Hepatocyte (in vitro differentiated cells): ENCODE results near the gene ADCY1. TPM values are rescaled to one million over a fixed set of nuclear protein-coding genes. Genes with fewer than 3 reads are reported as not detected.

Experiments used
- DNase-seq: peaks from one replicate; pipeline ENCODE4 v3.0.0-alpha.2; 2016; ENCODE audit warnings: low spot score
- H2AFZ ChIP-seq: fragments of 200-600 bp; sonication (generic); 2 replicates; pipeline ENCODE4 v1.6.0; 2016; ENCODE audit warnings: antibody characterized with exemption, mild to moderate bottlenecking
- H3K27ac ChIP-seq: fragments of 200-600 bp; sonication (generic); 2 replicates; pipeline ENCODE4 v1.5.1; 2016; ENCODE audit warnings: mild to moderate bottlenecking
- H3K27me3 ChIP-seq: fragments of 200-600 bp; sonication (generic); 2 replicates; pipeline ENCODE4 v1.6.1; 2016
- H3K36me3 ChIP-seq: fragments of 200-600 bp; sonication (generic); replicated peaks from 2 replicates; pipeline ENCODE4 v1.5.1; 2016; ENCODE audit warnings: low read depth; ENCODE audit not compliant: insufficient read depth
- H3K4me1 ChIP-seq: fragments of 200-600 bp; sonication (generic); 2 replicates; pipeline ENCODE4 v1.5.1; 2016; ENCODE audit warnings: mild to moderate bottlenecking, moderate library complexity; ENCODE audit not compliant: insufficient read depth
- H3K4me2 ChIP-seq: fragments of 200-600 bp; sonication (generic); 2 replicates; pipeline ENCODE4 v1.6.0; 2016
- H3K4me3 ChIP-seq: fragments of 200-600 bp; sonication (generic); 2 replicates; pipeline ENCODE4 v1.5.1; 2016; ENCODE audit warnings: mild to moderate bottlenecking
- H3K79me2 ChIP-seq: fragments of 200-600 bp; sonication (generic); 2 replicates; pipeline ENCODE4 v1.6.0; 2017; ENCODE audit warnings: mild to moderate bottlenecking
- H3K9me2 ChIP-seq: fragments of 200-600 bp; sonication (generic); replicated peaks from 2 replicates; pipeline ENCODE4 v1.6.0; 2017; ENCODE audit warnings: mild to moderate bottlenecking; ENCODE audit not compliant: insufficient read depth
- H3K9me3 ChIP-seq: fragments of 200-600 bp; sonication (generic); 2 replicates; pipeline ENCODE4 v1.5.1; 2016; ENCODE audit warnings: low read depth, mild to moderate bottlenecking
- H4K20me1 ChIP-seq: fragments of 200-600 bp; sonication (generic); 2 replicates; pipeline ENCODE4 v1.6.0; 2016; ENCODE audit warnings: mild to moderate bottlenecking; ENCODE audit not compliant: insufficient read depth, poor library complexity, severe bottlenecking
- EZH2 ChIP-seq: fragments of 200-600 bp; sonication (generic); IDR thresholded peaks from 2 replicates; pipeline ENCODE4 v1.6.1; 2016; ENCODE audit warnings: antibody characterized with exemption, mild to moderate bottlenecking, borderline replicate concordance
- EZH2phosphoT487 ChIP-seq: fragments of 200-600 bp; sonication (generic); IDR thresholded peaks from one replicate; pipeline ENCODE4 v1.6.1; 2018; ENCODE audit warnings: antibody characterized with exemption, mild to moderate bottlenecking, low read depth, moderate library complexity; ENCODE audit not compliant: unreplicated experiment, severe bottlenecking
- WGBS: methylation state at CpG from one replicate; pipeline ENCODE4 v1.1.6; 2016; ENCODE audit warnings: low lambda C conversion rate; ENCODE audit errors: missing lambda C conversion rate; 5-methylcytosine and 5-hydroxymethylcytosine counted together
- polyA plus RNA-seq: library from polyadenylated mRNA; unstranded; fragments of >200 nt; fragmentation: Nextera tagmentation; extraction: Ambion mirVana; gene quantifications from 2 replicates; pipeline ENCODE4 v1.2.1, GENCODE V29; 2016
- total RNA-seq: library from RNA; depleted of rRNA; stranded (reverse); fragments of >200 nt; gene quantifications from 2 replicates; pipeline ENCODE4 v1.2.3, GENCODE V29; 2014
- TF ChIP-seq, protein P1 (sequence below): fragments of 200-600 bp; sonication (generic); IDR thresholded peaks from 2 replicates; pipeline ENCODE4 v1.5.1; 2016; ENCODE audit warnings: antibody characterized with exemption, mild to moderate bottlenecking; ENCODE audit not compliant: poor library complexity

Gene ADCY1
- total and polyA plus RNA-seq, 2 experiments from 2014 or later, result 1.3 to 2.9 TPM

DNA sequence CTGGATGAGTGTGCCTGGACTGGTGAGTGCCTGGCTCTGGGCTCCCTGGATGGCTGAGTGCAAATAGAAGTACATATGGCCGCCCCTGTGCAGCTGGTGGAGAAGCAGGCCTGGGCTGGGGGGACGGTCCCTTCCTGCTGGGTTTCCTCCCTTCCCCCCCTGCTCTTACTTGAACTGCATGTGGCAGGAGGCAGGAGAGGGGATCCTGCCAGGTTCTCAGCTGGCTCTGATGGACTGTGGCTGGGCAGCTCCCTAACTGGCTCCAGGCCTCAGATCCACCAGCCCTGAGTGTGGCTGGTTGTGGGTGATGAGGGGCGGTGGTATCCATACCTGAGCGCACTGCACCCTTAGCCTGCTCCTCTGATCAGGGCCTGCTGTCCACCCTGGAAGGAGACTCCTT lies 26.9 kb downstream of the ADCY1 start:
- Histone ChIP-seq H3K4me3 (no peak overlapping the region), H2AFZ (no peak overlapping the region), H3K9me3 (no peaks in the 10 kb centered on the region), H3K27ac (no peak overlapping the region), H3K4me1 (no peaks in the 10 kb centered on the region), H3K9me2 (no peaks in the 10 kb centered on the region), H3K79me2 (no peaks in the 10 kb centered on the region), H3K27me3 (no peaks in the 10 kb centered on the region), H3K36me3 (no peaks in the 10 kb centered on the region), H4K20me1 (no peaks in the 10 kb centered on the region), H3K4me2 (no peak overlapping the region)
- 90% methylated on average over 4 of the region's 4 CpGs for WGBS
- DNase-seq, result no peak
- no peak for TF ChIP-seq EZH2phosphoT487

DNA sequence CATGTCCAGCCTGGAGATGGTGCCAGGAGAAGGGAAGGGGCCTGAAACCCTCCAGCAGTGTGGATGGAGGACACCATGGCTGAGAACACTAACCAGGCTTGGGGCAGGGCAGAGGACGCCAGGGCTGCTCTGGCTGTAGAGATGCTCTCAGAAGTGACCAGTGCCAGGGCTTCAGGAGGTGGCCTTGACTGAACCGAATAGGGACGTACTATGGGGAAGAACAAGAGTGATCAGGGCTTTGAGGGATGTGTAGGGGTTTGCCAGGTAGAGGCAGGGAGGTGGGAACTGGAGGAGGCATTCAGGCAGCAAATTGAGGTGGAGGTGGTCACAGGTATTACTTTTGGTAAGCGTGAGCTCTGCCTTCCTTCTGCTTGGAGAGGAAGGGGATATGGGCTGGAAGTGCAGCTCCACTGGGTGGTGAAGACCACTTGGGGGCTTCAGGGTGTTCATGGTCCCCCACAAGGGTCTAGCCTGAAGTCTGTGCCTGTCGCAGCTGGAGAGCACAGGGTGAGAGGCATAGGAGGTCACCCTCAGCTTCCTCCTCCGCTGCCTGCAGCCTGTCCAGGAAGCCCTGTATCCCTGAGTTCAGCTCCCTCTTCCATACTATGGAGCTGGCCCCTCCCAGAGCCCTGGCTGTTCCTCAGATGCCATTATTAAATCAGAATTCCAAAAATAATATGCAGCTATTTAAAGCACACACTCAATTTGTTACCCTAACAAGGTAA lies 27.8 kb downstream of the ADCY1 start:
- Histone ChIP-seq H3K9me3 (no peaks in the 10 kb centered on the region), H3K4me1 (no peaks in the 10 kb centered on the region), H3K36me3 (no peaks in the 10 kb centered on the region), H3K4me3 (no peak overlapping the region), H3K27ac (no peak overlapping the region), H3K79me2 (no peaks in the 10 kb centered on the region), H2AFZ (no peak overlapping the region), H3K9me2 (no peaks in the 10 kb centered on the region), H4K20me1 (no peaks in the 10 kb centered on the region), H3K27me3 (no peaks in the 10 kb centered on the region), H3K4me2 (no peak overlapping the region)
- TF ChIP-seq EZH2 (no peak), EZH2phosphoT487 (no peak)
- no peak for DNase-seq
- 94% methylated on average over 6 of the region's 6 CpGs for WGBS

GRCh38 chr7:45606050-45606449 lies 31.9 kb downstream of the ADCY1 start:
- Histone ChIP-seq H3K27me3 (no peaks in the 10 kb centered on the region), H3K4me3 (no peak overlapping the region), H3K4me1 (no peaks in the 10 kb centered on the region), H3K36me3 (no peaks in the 10 kb centered on the region), H3K4me2 (no peak overlapping the region), H2AFZ (no peak overlapping the region), H3K9me2 (no peaks in the 10 kb centered on the region), H4K20me1 (no peaks in the 10 kb centered on the region), H3K9me3 (no peaks in the 10 kb centered on the region), H3K79me2 (no peaks in the 10 kb centered on the region), H3K27ac (no peak overlapping the region)
- TF ChIP-seq EZH2phosphoT487 (no peak), EZH2 (no peak)
- TF ChIP-seq, protein P1, sequence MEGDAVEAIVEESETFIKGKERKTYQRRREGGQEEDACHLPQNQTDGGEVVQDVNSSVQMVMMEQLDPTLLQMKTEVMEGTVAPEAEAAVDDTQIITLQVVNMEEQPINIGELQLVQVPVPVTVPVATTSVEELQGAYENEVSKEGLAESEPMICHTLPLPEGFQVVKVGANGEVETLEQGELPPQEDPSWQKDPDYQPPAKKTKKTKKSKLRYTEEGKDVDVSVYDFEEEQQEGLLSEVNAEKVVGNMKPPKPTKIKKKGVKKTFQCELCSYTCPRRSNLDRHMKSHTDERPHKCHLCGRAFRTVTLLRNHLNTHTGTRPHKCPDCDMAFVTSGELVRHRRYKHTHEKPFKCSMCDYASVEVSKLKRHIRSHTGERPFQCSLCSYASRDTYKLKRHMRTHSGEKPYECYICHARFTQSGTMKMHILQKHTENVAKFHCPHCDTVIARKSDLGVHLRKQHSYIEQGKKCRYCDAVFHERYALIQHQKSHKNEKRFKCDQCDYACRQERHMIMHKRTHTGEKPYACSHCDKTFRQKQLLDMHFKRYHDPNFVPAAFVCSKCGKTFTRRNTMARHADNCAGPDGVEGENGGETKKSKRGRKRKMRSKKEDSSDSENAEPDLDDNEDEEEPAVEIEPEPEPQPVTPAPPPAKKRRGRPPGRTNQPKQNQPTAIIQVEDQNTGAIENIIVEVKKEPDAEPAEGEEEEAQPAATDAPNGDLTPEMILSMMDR, result no peak
- WGBS, result 100% methylated on average over 1 of the region's 1 CpG
- DNase-seq, result no peak

DNA sequence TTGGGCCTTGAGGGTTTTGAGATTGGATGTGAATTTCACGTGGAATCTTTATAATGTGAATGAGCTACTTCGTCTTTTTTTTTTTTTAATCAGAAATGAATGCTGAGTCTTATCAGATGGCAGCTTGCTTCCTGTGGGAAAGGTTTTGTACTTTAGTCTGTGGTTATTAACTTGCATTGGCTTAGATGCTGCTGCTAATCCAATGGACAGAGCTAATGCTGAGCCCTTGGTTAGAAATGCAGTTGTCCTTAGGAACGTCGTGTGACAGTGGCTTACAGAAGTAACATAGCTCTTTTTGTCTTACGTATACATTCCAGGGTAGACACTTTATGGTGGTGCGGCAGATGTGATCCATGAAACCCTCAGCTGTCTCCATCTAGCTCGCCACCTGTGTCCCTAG lies 32.8 kb downstream of the ADCY1 start:
- no peaks in the 10 kb centered on the region for H3K4me1 ChIP-seq
- H3K4me3 ChIP-seq, result no peak overlapping the region
- H3K4me2 ChIP-seq, result no peak overlapping the region
- H2AFZ ChIP-seq, result no peak overlapping the region
- H3K27me3 ChIP-seq, result no peaks in the 10 kb centered on the region
- TF ChIP-seq EZH2phosphoT487 (no peak), EZH2 (no peak)
- TF ChIP-seq, protein P1, result no peak
- H3K9me3 ChIP-seq, result no peaks in the 10 kb centered on the region
- H3K79me2 ChIP-seq, result no peaks in the 10 kb centered on the region
- no peaks in the 10 kb centered on the region for H3K36me3 ChIP-seq
- no peak overlapping the region for H3K27ac ChIP-seq
- no peaks in the 10 kb centered on the region for H4K20me1 ChIP-seq
- no peak for DNase-seq
- 88% methylated on average over 7 of the region's 7 CpGs for WGBS
- no peaks in the 10 kb centered on the region for H3K9me2 ChIP-seq
